ENCODE results near the gene TEDC1.
A peak's percentile ranks its signal among the peaks of the same experiment; 100 is the strongest.

TEDC1 gene

DNA sequence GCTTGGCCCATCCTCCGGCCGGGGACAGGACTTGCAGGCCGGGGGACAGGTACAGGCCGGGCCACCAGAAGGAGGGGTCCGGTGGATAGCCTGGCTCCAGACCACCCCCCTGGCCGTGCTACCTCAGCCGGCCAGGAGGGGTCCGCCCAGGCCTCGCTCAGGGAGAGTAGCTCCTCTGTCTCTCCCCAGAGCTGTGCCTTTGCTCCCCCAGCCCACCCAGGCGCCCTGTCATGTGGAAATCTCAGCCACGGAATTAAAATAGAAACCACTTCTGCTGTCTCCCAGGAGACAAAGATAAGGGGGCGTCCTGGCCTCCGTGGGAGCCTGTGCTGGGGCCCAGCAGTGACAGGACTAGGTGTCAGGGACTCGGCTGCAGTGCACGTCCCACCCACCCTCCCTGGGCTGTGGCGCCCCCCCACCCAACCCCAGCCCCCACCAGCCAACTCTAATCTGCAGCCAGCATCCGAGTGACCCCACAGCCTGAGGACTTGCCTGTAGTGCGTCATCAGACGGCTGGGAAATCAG is 19.7 kb upstream of the TEDC1 start:
- Histone ChIP-seq H3K36me3 (ENCODE audit: control insufficient read depth, insufficient read depth, low read length) (no peaks in the 10 kb centered on the region), H2AK5ac (ENCODE audit: low read length) (no peak overlapping the region), H3K79me1 (ENCODE audit: low read length) (no peaks in the 10 kb centered on the region), H3K27ac (ENCODE audit: low read depth, low read length) (no peak overlapping the region), H3K4me1 (ENCODE audit: control insufficient read depth, low read depth, low read length) (peaks cover 2% of the 10 kb centered on the region), H4K8ac (ENCODE audit: low read depth, low read length) (no peak overlapping the region), H3K9ac (ENCODE audit: low read length) (no peak overlapping the region), H2BK5ac (ENCODE audit: low read length) (no peak overlapping the region), H3K4me2 (ENCODE audit: low read length) (no peak overlapping the region), H3K4me3 (ENCODE audit: low read length) (no peak overlapping the region), H3K23ac (ENCODE audit: low read length) (no peak overlapping the region), H3K18ac (ENCODE audit: low read length) (no peak overlapping the region), H4K5ac (ENCODE audit: low read length) (no peak overlapping the region), H3K56ac (ENCODE audit: low read length) (no peak overlapping the region), H2BK15ac (replicated peaks; ENCODE audit: low read depth) (no peak overlapping the region), H2BK120ac (ENCODE audit: low read depth, low read length) (no peak overlapping the region), H3K27me3 (ENCODE audit: insufficient read depth, low read length, poor library complexity) (no peaks in the 10 kb centered on the region), H3K4ac (ENCODE audit: low read depth, low read length) (no peak overlapping the region), H3K79me2 (ENCODE audit: control insufficient read depth, insufficient read depth, low read length) (no peaks in the 10 kb centered on the region)
- no CpG with 5 or more reads among the region's 19 CpGs for WGBS (ENCODE audit: extremely low coverage, insufficient coverage, low lambda C conversion rate)
- peak; percentile 54 for DNase-seq

DNA sequence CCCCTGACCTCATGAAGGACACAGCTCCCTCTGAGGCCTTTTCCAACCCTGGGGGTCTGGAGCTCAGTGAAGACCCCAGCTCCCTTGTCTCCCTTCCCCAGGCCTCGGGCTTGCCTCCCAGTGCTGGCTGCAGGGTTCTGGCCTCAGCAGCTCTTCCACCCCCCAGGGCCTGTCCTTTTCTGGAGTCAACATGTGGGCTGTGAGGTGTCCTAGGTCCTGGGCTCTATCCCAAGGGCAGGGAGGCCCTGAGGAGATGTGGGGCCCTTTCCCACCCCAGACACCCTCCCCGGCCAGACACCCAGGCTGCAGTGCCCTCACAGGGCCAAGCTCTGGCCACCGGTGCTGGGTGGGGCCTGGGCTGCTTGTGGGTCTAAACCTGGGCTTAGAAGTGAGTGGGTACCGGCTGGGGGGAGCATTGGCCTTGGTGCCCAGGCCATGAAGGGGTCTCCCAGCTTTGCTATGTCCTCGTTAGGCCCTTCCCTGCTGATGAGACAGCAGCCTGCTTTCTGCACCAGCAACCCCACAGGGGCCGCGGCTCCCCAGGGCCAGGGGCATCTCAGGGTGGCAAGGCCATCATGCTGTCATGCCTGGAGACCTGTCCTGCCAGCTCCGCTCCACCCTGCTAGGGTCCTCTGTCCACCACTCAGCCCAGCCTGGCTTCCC is 19.1 kb upstream of the TEDC1 start:
- Histone ChIP-seq H4K5ac (ENCODE audit: low read length) (no peak overlapping the region), H3K9ac (ENCODE audit: low read length) (no peak overlapping the region), H3K4ac (ENCODE audit: low read depth, low read length) (no peak overlapping the region), H4K8ac (ENCODE audit: low read depth, low read length) (no peak overlapping the region), H2AK5ac (ENCODE audit: low read length) (no peak overlapping the region), H3K18ac (ENCODE audit: low read length) (no peak overlapping the region), H3K4me2 (ENCODE audit: low read length) (no peak overlapping the region), H3K36me3 (ENCODE audit: control insufficient read depth, insufficient read depth, low read length) (no peaks in the 10 kb centered on the region), H3K27me3 (ENCODE audit: insufficient read depth, low read length, poor library complexity) (no peaks in the 10 kb centered on the region), H2BK120ac (ENCODE audit: low read depth, low read length) (no peak overlapping the region), H3K4me1 (ENCODE audit: control insufficient read depth, low read depth, low read length) (peaks cover 4% of the 10 kb centered on the region), H3K23ac (ENCODE audit: low read length) (no peak overlapping the region), H3K79me1 (ENCODE audit: low read length) (no peaks in the 10 kb centered on the region), H3K56ac (ENCODE audit: low read length) (no peak overlapping the region), H3K4me3 (ENCODE audit: low read length) (no peak overlapping the region), H3K27ac (ENCODE audit: low read depth, low read length) (no peak overlapping the region), H2BK15ac (replicated peaks; ENCODE audit: low read depth) (no peak overlapping the region), H3K79me2 (ENCODE audit: control insufficient read depth, insufficient read depth, low read length) (no peaks in the 10 kb centered on the region), H2BK5ac (ENCODE audit: low read length) (no peak overlapping the region)
- no CpG with 5 or more reads among the region's 8 CpGs for WGBS (ENCODE audit: extremely low coverage, insufficient coverage, low lambda C conversion rate)
- DNase-seq, result no peak

DNA sequence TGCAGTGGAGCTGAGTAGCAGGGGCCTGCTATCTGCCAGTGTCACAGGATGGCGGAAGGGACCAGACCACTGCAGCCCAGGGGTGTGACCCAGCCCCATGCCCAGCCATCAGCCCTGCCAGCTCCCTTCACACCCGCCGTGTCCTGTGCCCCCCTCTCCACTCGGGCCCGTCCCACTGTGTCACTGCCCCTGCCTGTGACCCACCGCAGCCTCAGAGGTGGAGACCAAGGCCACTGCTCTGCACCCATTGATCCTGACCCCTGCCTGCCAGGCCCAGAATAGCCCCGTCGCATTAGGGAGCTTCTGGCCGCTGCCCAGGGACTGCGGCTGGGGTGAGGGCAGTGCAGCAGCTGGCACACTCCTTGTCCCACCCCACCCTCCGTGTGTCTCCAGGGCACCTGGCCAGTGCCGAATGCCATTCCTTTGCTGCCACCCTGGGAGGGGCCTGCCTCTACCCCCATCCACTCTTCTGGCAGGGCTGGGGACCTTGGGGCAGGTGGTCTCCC is 18.5 kb upstream of the TEDC1 start:
- H3K4me3 ChIP-seq (ENCODE audit: low read length), result no peak overlapping the region
- H3K36me3 ChIP-seq (ENCODE audit: control insufficient read depth, insufficient read depth, low read length), result no peaks in the 10 kb centered on the region
- no peak overlapping the region for H3K4me2 ChIP-seq (ENCODE audit: low read length)
- H3K56ac ChIP-seq (ENCODE audit: low read length), result no peak overlapping the region
- no peak overlapping the region for H2BK15ac ChIP-seq (replicated peaks; ENCODE audit: low read depth)
- no peak overlapping the region for H4K5ac ChIP-seq (ENCODE audit: low read length)
- no peak overlapping the region for H2BK5ac ChIP-seq (ENCODE audit: low read length)
- peaks cover 4% of the 10 kb centered on the region for H3K4me1 ChIP-seq (ENCODE audit: control insufficient read depth, low read depth, low read length)
- no peak overlapping the region for H4K8ac ChIP-seq (ENCODE audit: low read depth, low read length)
- H3K9ac ChIP-seq (ENCODE audit: low read length), result no peak overlapping the region
- H3K27ac ChIP-seq (ENCODE audit: low read depth, low read length), result no peak overlapping the region
- WGBS (ENCODE audit: extremely low coverage, insufficient coverage, low lambda C conversion rate), result no CpG with 5 or more reads among the region's 12 CpGs
- H3K79me2 ChIP-seq (ENCODE audit: control insufficient read depth, insufficient read depth, low read length), result no peaks in the 10 kb centered on the region
- no peaks in the 10 kb centered on the region for H3K79me1 ChIP-seq (ENCODE audit: low read length)
- no peaks in the 10 kb centered on the region for H3K27me3 ChIP-seq (ENCODE audit: insufficient read depth, low read length, poor library complexity)
- H3K18ac ChIP-seq (ENCODE audit: low read length), result no peak overlapping the region
- H3K4ac ChIP-seq (ENCODE audit: low read depth, low read length), result no peak overlapping the region
- no peak overlapping the region for H3K23ac ChIP-seq (ENCODE audit: low read length)
- H2AK5ac ChIP-seq (ENCODE audit: low read length), result no peak overlapping the region
- DNase-seq, result no peak
- H2BK120ac ChIP-seq (ENCODE audit: low read depth, low read length), result no peak overlapping the region

DNA sequence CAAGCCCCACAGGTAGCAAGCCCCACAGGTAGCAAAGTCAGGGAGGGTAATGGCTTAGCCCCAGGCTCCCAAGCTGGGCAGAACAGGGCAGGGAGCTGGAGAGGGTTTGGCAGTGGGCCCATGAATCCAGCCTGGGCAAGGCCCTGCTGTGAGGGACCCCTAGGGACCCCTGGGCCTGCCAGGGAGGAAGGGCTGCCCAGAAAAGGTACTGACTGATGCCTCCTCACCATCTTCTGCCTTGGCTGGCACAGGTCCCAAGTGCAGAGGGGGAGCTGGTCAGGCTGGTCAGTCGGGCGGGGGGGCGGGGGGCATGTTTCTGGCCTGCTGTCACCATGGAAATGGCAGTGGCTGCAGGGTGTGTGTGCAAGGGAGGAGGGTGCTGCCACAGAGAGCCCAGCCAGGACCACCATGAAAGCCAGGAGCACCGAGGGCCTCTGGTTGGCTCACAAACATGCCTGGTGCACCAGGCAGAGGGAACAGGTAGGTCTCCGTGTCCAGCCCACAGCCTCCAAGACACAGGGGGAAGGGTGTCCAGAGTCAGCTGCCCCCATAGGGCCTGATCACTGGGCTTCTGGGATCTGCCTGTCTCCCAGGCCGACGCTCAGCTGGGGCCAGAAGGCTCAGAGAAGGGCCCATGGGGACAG is 17.9 kb upstream of the TEDC1 start:
- Histone ChIP-seq H3K4me2 (ENCODE audit: low read length) (no peak overlapping the region), H3K4ac (ENCODE audit: low read depth, low read length) (no peak overlapping the region), H3K23ac (ENCODE audit: low read length) (no peak overlapping the region), H3K18ac (ENCODE audit: low read length) (no peak overlapping the region), H3K4me1 (ENCODE audit: control insufficient read depth, low read depth, low read length) (peaks cover 4% of the 10 kb centered on the region), H4K5ac (ENCODE audit: low read length) (no peak overlapping the region), H3K79me1 (ENCODE audit: low read length) (no peaks in the 10 kb centered on the region), H3K9ac (ENCODE audit: low read length) (no peak overlapping the region), H2AK5ac (ENCODE audit: low read length) (no peak overlapping the region), H2BK5ac (ENCODE audit: low read length) (no peak overlapping the region), H2BK15ac (replicated peaks; ENCODE audit: low read depth) (no peak overlapping the region), H3K79me2 (ENCODE audit: control insufficient read depth, insufficient read depth, low read length) (no peaks in the 10 kb centered on the region), H3K36me3 (ENCODE audit: control insufficient read depth, insufficient read depth, low read length) (no peaks in the 10 kb centered on the region), H3K27me3 (ENCODE audit: insufficient read depth, low read length, poor library complexity) (peaks cover under 1% of the 10 kb centered on the region), H3K27ac (ENCODE audit: low read depth, low read length) (no peak overlapping the region), H3K4me3 (ENCODE audit: low read length) (no peak overlapping the region), H3K56ac (ENCODE audit: low read length) (no peak overlapping the region), H4K8ac (ENCODE audit: low read depth, low read length) (no peak overlapping the region), H2BK120ac (ENCODE audit: low read depth, low read length) (no peak overlapping the region)
- DNase-seq, result no peak
- no CpG with 5 or more reads among the region's 7 CpGs for WGBS (ENCODE audit: extremely low coverage, insufficient coverage, low lambda C conversion rate)

DNA sequence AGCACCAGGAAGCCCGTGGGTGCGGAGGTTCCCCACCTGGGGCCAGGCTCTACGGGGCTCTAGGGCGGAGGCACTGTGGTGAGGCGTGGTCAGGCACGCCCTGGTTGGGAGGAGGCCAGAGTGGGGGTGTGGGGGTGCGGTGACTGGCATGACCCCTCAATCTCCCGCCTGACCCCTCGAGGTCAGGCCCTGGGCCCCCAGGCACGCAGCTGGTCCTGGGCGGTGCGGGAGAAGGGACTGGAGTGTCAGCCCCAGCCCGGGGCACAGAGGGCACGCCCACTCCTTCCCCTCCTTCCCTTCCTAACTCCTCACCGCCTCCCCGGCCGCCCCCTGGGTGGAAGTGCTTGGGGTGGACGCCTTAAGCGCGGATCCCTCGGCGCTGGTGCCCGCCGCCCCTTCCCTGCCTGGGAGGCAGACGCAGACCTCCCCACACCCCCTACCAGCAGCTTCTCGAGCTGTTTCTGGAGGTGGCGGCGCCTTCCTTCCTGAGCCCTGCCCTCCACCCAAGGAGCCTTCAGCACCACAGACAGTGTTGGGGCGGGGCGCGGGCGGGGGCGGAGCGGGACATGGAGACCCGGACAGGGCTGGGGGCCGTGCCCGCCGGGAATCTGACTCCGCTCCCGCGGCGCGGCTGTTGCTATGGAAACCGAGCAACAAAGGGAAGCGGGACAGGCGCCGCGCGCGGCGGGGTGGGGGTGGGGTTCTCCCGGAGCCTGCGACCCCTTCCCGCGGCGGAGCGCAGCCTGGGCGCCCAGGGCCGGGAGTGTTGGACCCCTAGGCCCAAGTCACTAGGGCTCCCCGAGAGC is 17.2 kb upstream of the TEDC1 start:
- H3K27ac ChIP-seq (ENCODE audit: low read depth, low read length), result peak overlapping the region; percentile 45
- H2BK5ac ChIP-seq (ENCODE audit: low read length), result no peak overlapping the region
- peak overlapping the region; percentile 60 for H3K56ac ChIP-seq (ENCODE audit: low read length)
- no peaks in the 10 kb centered on the region for H3K79me1 ChIP-seq (ENCODE audit: low read length)
- peak; percentile 98 for DNase-seq
- no CpG with 5 or more reads among the region's 60 CpGs for WGBS (ENCODE audit: extremely low coverage, insufficient coverage, low lambda C conversion rate)
- H3K4me3 ChIP-seq (ENCODE audit: low read length), result peak overlapping the region; percentile 24
- H4K8ac ChIP-seq (ENCODE audit: low read depth, low read length), result no peak overlapping the region
- no peaks in the 10 kb centered on the region for H3K79me2 ChIP-seq (ENCODE audit: control insufficient read depth, insufficient read depth, low read length)
- no peak overlapping the region for H3K18ac ChIP-seq (ENCODE audit: low read length)
- H3K4me2 ChIP-seq (ENCODE audit: low read length), result peak overlapping the region; percentile 62
- peaks cover 3% of the 10 kb centered on the region for H3K27me3 ChIP-seq (ENCODE audit: insufficient read depth, low read length, poor library complexity)
- H3K9ac ChIP-seq (ENCODE audit: low read length), result peak overlapping the region; percentile 51
- no peak overlapping the region for H3K23ac ChIP-seq (ENCODE audit: low read length)
- H3K4ac ChIP-seq (ENCODE audit: low read depth, low read length), result no peak overlapping the region
- no peak overlapping the region for H2BK120ac ChIP-seq (ENCODE audit: low read depth, low read length)
- H2AK5ac ChIP-seq (ENCODE audit: low read length), result no peak overlapping the region
- H2BK15ac ChIP-seq (replicated peaks; ENCODE audit: low read depth), result no peak overlapping the region
- H4K5ac ChIP-seq (ENCODE audit: low read length), result no peak overlapping the region
- H3K36me3 ChIP-seq (ENCODE audit: control insufficient read depth, insufficient read depth, low read length), result no peaks in the 10 kb centered on the region
- peaks cover 4% of the 10 kb centered on the region for H3K4me1 ChIP-seq (ENCODE audit: control insufficient read depth, low read depth, low read length)

Measured in mesendoderm (in vitro differentiated cells).